ENCODE results near the gene PUDP. TPM values are rescaled to one million over a fixed set of nuclear protein-coding genes. Genes with fewer than 3 reads are reported as not detected.

Gene PUDP
- total RNA-seq, 2 donors from 2014 or later = 16.9 to 21.2 TPM

- no peak for DNase-seq
- peak; percentile 57 to 59 for ATAC-seq
- intact Hi-C loops (cut with DNase I) = no loop called here
These were observed 64.2 kb downstream of the PUDP start for GRCh38 chrX:7083468-7084396.

- intact Hi-C loops (cut with DNase I) = no loop called here
- DNase-seq (no peak), ATAC-seq (no peak)
These were observed 64.9 kb downstream of the PUDP start for GRCh38 chrX:7083021-7083420.

- ATAC-seq (no peak), DNase-seq (no peak)
- intact Hi-C loops (cut with DNase I) = no loop called here
These were observed 65.4 kb downstream of the PUDP start for GRCh38 chrX:7082556-7082955.

GRCh38 chrX:7077241-7078230 is 70.4 kb downstream of the PUDP start:
- ATAC-seq (no peak), DNase-seq (no peak)
- intact Hi-C loops (cut with DNase I) = no loop called here

- intact Hi-C loops (cut with DNase I) = no loop called here
- DNase-seq (no peak), ATAC-seq (no peak)
These were observed 71.7 kb downstream of the PUDP start for GRCh38 chrX:7076245-7076661.

GRCh38 chrX:7074908-7075204 is 73.1 kb downstream of the PUDP start:
- DNase-seq (no peak), ATAC-seq (no peak)
- intact Hi-C loops (cut with DNase I) = no loop called here

- no peak for ATAC-seq
- intact Hi-C loops (cut with DNase I) = no loop called here
These were observed 73.6 kb downstream of the PUDP start for GRCh38 chrX:7074148-7074907.

GRCh38 chrX:7073336-7073735 is 74.6 kb downstream of the PUDP start:
- intact Hi-C loops (cut with DNase I) = no loop called here
- DNase-seq (no peak), ATAC-seq (no peak)

More at GRCh38 chrX:7074148-7074907, 73.6 kb downstream of the PUDP start:
- DNase-seq = no peak

- DNase-seq (no peak), ATAC-seq (no peak)
- intact Hi-C loops (cut with DNase I) = no loop called here
These were observed 75.1 kb downstream of the PUDP start for GRCh38 chrX:7072856-7073255.

GRCh38 chrX:7071390-7071789 is 76.6 kb downstream of the PUDP start:
- intact Hi-C loops (cut with DNase I) = no loop called here
- DNase-seq (no peak), ATAC-seq (no peak)

GRCh38 chrX:7069556-7069955 is 78.4 kb downstream of the PUDP start:
- DNase-seq (no peak), ATAC-seq (no peak)
- intact Hi-C loops (cut with DNase I) = no loop called here

GRCh38 chrX:7068939-7069367 is 79.0 kb downstream of the PUDP start:
- ATAC-seq = no peak
- intact Hi-C loops (cut with DNase I) = no loop called here
- DNase-seq = no peak

GRCh38 chrX:7067256-7067655 is 80.7 kb downstream of the PUDP start:
- DNase-seq = no peak
- ATAC-seq = no peak
- intact Hi-C loops (cut with DNase I) = no loop called here

- intact Hi-C loops (cut with DNase I) = no loop called here
- DNase-seq (no peak), ATAC-seq (no peak)
These were observed 82.5 kb downstream of the PUDP start for GRCh38 chrX:7065473-7065872.

GRCh38 chrX:7062903-7063302 is 85.0 kb downstream of the PUDP start:
- ATAC-seq = no peak
- intact Hi-C loops (cut with DNase I) = no loop called here
- no peak for DNase-seq

- intact Hi-C loops (cut with DNase I) = no loop called here
- ATAC-seq (no peak), DNase-seq (no peak)
These were observed 85.7 kb downstream of the PUDP start for GRCh38 chrX:7062276-7062675.

GRCh38 chrX:7061429-7061828 is 86.5 kb downstream of the PUDP start:
- intact Hi-C loops (cut with DNase I) = no loop called here
- DNase-seq (no peak), ATAC-seq (no peak)

GRCh38 chrX:7060444-7060843 is 87.5 kb downstream of the PUDP start:
- no peak for DNase-seq
- intact Hi-C loops (cut with DNase I) = no loop called here
- ATAC-seq = no peak

GRCh38 chrX:7059859-7060258 is 88.1 kb downstream of the PUDP start:
- intact Hi-C loops (cut with DNase I) = no loop called here

More at GRCh38 chrX:7059859-7060258, 88.1 kb downstream of the PUDP start:
- no peak for ATAC-seq
- no peak for DNase-seq

Data from left cardiac atrium (tissue), 4 donors.